ENCODE data around the gene PSORS1C1. TPM values are rescaled to one million over a fixed set of nuclear protein-coding genes. Genes with fewer than 3 reads are reported as not detected.
"Not testable (repeated sequence)": the region's sequence is repeated elsewhere in the genome, so short reads cannot be mapped to it uniquely, and the experiment has no call there.

PSORS1C1 gene
- polyA plus RNA-seq, 3 donors, result 0.23 to 0.34 (median 0.30) TPM

- DNase-seq (ENCODE audit: extremely low read depth in 1 of 11, low read depth in 9 of 11, low spot score in 4 of 11), result no peak
Observed at GRCh38 chr6:31169123-31169857, 54.7 kb downstream of the PSORS1C1 start.

GRCh38 chr6:31169858-31170599, 55.4 kb downstream of the PSORS1C1 start:
- DNase-seq (ENCODE audit: extremely low read depth in 1 of 11, low read depth in 9 of 11, low spot score in 4 of 11), result not testable (repeated sequence)

- no peak for DNase-seq (ENCODE audit: extremely low read depth in 1 of 11, low read depth in 9 of 11, low spot score in 4 of 11)
Observed at GRCh38 chr6:31170600-31170881, 55.9 kb downstream of the PSORS1C1 start, which contains the start of gene POU5F1. TSS of gene POU5F1 (minus strand) at chr6:31170682. CDS start at chr6:31170620, 62 bp downstream.

GRCh38 chr6:31170987-31171671, 56.5 kb downstream of the PSORS1C1 start:
- DNase-seq (ENCODE audit: extremely low read depth in 1 of 11, low read depth in 9 of 11, low spot score in 4 of 11), result no peak

GRCh38 chr6:31171931-31172905, 57.6 kb downstream of the PSORS1C1 start:
- DNase-seq (ENCODE audit: extremely low read depth in 1 of 11, low read depth in 9 of 11, low spot score in 4 of 11), result no peak

- no peak for DNase-seq (ENCODE audit: extremely low read depth in 1 of 11, low read depth in 9 of 11, low spot score in 4 of 11)
Observed at GRCh38 chr6:31172973-31173384, 58.4 kb downstream of the PSORS1C1 start.

- no peak for DNase-seq (ENCODE audit: extremely low read depth in 1 of 11, low read depth in 9 of 11, low spot score in 4 of 11)
Observed at GRCh38 chr6:31173406-31173805, 58.8 kb downstream of the PSORS1C1 start.

- DNase-seq (ENCODE audit: extremely low read depth in 1 of 11, low read depth in 9 of 11, low spot score in 4 of 11), result no peak
Observed at GRCh38 chr6:31174378-31174777, 59.8 kb downstream of the PSORS1C1 start.

- no peak for DNase-seq (ENCODE audit: extremely low read depth in 1 of 11, low read depth in 9 of 11, low spot score in 4 of 11)
Observed at GRCh38 chr6:31175971-31176370, 61.4 kb downstream of the PSORS1C1 start.

GRCh38 chr6:31178143-31179041, 63.8 kb downstream of the PSORS1C1 start:
- DNase-seq (ENCODE audit: extremely low read depth in 1 of 11, low read depth in 9 of 11, low spot score in 4 of 11), result no peak

- DNase-seq (ENCODE audit: extremely low read depth in 1 of 11, low read depth in 9 of 11, low spot score in 4 of 11), result no peak
Observed at GRCh38 chr6:31179042-31179386, 64.4 kb downstream of the PSORS1C1 start.

- DNase-seq (ENCODE audit: extremely low read depth in 1 of 11, low read depth in 9 of 11, low spot score in 4 of 11), result no peak
Observed at GRCh38 chr6:31179896-31180295, 65.3 kb downstream of the PSORS1C1 start.

- peak in 3 of 11 donors; percentile 51 to 69 (median 52) for DNase-seq (ENCODE audit: extremely low read depth in 1 of 11, low read depth in 9 of 11, low spot score in 4 of 11)
Observed at GRCh38 chr6:31180500-31180899, 65.9 kb downstream of the PSORS1C1 start.

GRCh38 chr6:31183287-31183686, 68.7 kb downstream of the PSORS1C1 start:
- DNase-seq (ENCODE audit: extremely low read depth in 1 of 11, low read depth in 9 of 11, low spot score in 4 of 11), result not testable (repeated sequence)

- DNase-seq (ENCODE audit: extremely low read depth in 1 of 11, low read depth in 9 of 11, low spot score in 4 of 11), result not testable (repeated sequence)
Observed at GRCh38 chr6:31183859-31184258, 69.3 kb downstream of the PSORS1C1 start.

- not testable (repeated sequence) for DNase-seq (ENCODE audit: extremely low read depth in 1 of 11, low read depth in 9 of 11, low spot score in 4 of 11)
Observed at GRCh38 chr6:31185695-31186051, 71.1 kb downstream of the PSORS1C1 start.

- DNase-seq (ENCODE audit: extremely low read depth in 1 of 11, low read depth in 9 of 11, low spot score in 4 of 11), result no peak
Observed at GRCh38 chr6:31186052-31186734, 71.6 kb downstream of the PSORS1C1 start.

Measured in renal cortex interstitium (tissue), 11 donors.